ENCODE data around the gene GFAP. TPM values are rescaled to one million over a fixed set of nuclear protein-coding genes. Genes with fewer than 3 reads are reported as not detected.

Gene GFAP
- 0.39 to 2.0 TPM (median 1.0 TPM) in 5 replicates for total RNA-seq (2022; extraction: Qiagen RNA extraction; ENCODE audit: low read depth)

GRCh38 chr17:44915321-44915726 is at the start of gene GFAP:
Gene GFAP (minus strand): TSS chr17:44915500. CDS start chr17:44915486, 14 bp downstream.

DNA sequence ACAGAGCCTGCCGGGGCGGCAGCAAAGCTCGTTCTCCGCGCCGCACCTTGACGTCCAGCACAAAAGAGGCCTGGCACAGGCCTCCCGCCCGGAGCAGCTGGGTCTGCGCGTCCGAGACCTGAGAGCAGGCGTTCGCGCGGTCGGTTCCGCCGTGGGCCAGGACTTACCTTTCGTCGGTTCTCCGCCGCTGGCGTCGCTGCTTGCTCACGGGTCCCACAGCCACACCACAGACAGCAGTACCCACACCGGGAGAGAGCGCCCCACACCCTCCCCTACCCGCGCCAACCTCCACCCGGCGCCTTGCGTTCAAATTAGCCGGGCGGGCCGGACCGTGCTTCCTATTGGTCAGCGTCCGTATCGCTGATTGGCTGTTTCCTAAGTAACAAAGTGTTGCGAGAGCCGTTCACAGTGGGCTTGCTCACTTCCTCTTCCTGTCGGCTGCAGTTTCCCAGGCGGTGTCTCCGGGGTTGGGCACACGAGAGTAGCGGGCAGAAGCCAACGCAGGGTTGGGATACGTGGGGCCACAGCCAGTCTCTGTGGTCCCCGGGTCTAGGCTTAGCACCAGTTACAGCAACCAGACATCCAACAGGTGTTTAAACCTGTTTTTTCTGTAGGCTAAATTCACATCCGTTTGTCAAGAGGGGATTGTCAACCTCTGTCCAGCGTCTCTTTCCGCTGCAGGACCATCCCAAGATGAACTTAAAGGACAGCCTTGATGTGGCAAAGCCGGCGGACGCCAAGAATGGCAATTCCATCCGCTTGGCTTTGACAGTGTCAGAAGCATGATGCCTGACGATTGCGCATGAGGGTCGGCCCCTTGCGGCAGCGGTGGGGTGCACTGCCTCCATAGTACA is 32.4 kb upstream of the GFAP start, which contains the start of gene KIF18B:
Gene KIF18B, minus strand, starts transcription at position 313 of the 854 bp plus-strand sequence. CDS start 11,429 bp downstream, outside the sequence.

GRCh38 chr17:44899074-44899782 is 16.1 kb downstream of the GFAP start, which contains the start of gene EFTUD2:
Gene EFTUD2 (minus strand): TSS chr17:44899445. CDS start chr17:44894521, 4,924 bp downstream.

Other genes starting within 250 kb of the GFAP start
- gene CCDC43, start 225.7 kb downstream of the GFAP start, total RNA-seq (2022; extraction: Qiagen RNA extraction; ENCODE audit: low read depth) = 25.4 to 44.0 TPM (median 29.1 TPM) in 5 replicates
- 25.9 to 31.9 TPM (median 29.8 TPM) in 5 replicates for gene DBF4B, start 206.8 kb downstream of the GFAP start, total RNA-seq (2022; extraction: Qiagen RNA extraction; ENCODE audit: low read depth)
- gene ADAM11, start 156.5 kb downstream of the GFAP start, total RNA-seq (2022; extraction: Qiagen RNA extraction; ENCODE audit: low read depth) = 1.7 to 2.1 TPM (median 1.9 TPM) in 5 replicates
- gene GJC1, start 85.2 kb downstream of the GFAP start, total RNA-seq (2022; extraction: Qiagen RNA extraction; ENCODE audit: low read depth) = 30.8 to 42.4 TPM (median 36.4 TPM) in 5 replicates
- gene HIGD1B, start 67.6 kb downstream of the GFAP start, total RNA-seq (2022; extraction: Qiagen RNA extraction; ENCODE audit: low read depth) = not detected in 5 replicates
- 153 to 208 TPM (median 162 TPM) in 5 replicates for gene EFTUD2, start 16.1 kb downstream of the GFAP start, total RNA-seq (2022; extraction: Qiagen RNA extraction; ENCODE audit: low read depth)
- 34.7 to 40.7 TPM (median 40.0 TPM) in 5 replicates for gene KIF18B, start 32.3 kb upstream of the GFAP start, total RNA-seq (2022; extraction: Qiagen RNA extraction; ENCODE audit: low read depth)
- 14.5 to 33.6 TPM (median 29.8 TPM) in 5 replicates for gene C1QL1, start 52.8 kb upstream of the GFAP start, total RNA-seq (2022; extraction: Qiagen RNA extraction; ENCODE audit: low read depth)
- gene DCAKD, start 136.1 kb upstream of the GFAP start, total RNA-seq (2022; extraction: Qiagen RNA extraction; ENCODE audit: low read depth) = 16.9 to 23.2 TPM (median 21.8 TPM) in 5 replicates
- gene NMT1, start 145.8 kb upstream of the GFAP start, total RNA-seq (2022; extraction: Qiagen RNA extraction; ENCODE audit: low read depth) = 173 to 447 TPM (median 176 TPM) in 5 replicates
- gene PLCD3, start 217.0 kb upstream of the GFAP start, total RNA-seq (2022; extraction: Qiagen RNA extraction; ENCODE audit: low read depth) = 154 to 216 TPM (median 189 TPM) in 5 replicates
- 6.1 to 10.0 TPM (median 8.1 TPM) in 5 replicates for gene ACBD4, start 220.2 kb upstream of the GFAP start, total RNA-seq (2022; extraction: Qiagen RNA extraction; ENCODE audit: low read depth)
- gene HEXIM1, start 233.0 kb upstream of the GFAP start, total RNA-seq (2022; extraction: Qiagen RNA extraction; ENCODE audit: low read depth) = 46.7 to 62.6 TPM (median 54.8 TPM) in 5 replicates
- gene HEXIM2, start 246.4 kb upstream of the GFAP start, total RNA-seq (2022; extraction: Qiagen RNA extraction; ENCODE audit: low read depth) = 13.6 to 18.7 TPM (median 18.0 TPM) in 5 replicates

Measured in A549 treated with CpdA at 1 μM for 4 hours (cell line).